ENCODE measurements around the gene MMUT.

GRCh38 chr6:49409951-49410542, 53.0 kb downstream of the MMUT start:
- TF ChIP-seq, protein P1, sequence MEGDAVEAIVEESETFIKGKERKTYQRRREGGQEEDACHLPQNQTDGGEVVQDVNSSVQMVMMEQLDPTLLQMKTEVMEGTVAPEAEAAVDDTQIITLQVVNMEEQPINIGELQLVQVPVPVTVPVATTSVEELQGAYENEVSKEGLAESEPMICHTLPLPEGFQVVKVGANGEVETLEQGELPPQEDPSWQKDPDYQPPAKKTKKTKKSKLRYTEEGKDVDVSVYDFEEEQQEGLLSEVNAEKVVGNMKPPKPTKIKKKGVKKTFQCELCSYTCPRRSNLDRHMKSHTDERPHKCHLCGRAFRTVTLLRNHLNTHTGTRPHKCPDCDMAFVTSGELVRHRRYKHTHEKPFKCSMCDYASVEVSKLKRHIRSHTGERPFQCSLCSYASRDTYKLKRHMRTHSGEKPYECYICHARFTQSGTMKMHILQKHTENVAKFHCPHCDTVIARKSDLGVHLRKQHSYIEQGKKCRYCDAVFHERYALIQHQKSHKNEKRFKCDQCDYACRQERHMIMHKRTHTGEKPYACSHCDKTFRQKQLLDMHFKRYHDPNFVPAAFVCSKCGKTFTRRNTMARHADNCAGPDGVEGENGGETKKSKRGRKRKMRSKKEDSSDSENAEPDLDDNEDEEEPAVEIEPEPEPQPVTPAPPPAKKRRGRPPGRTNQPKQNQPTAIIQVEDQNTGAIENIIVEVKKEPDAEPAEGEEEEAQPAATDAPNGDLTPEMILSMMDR (conservative IDR thresholded peaks at IDR 0.05; ENCODE audit: low read depth in 2 of 2) = peak; percentile 87 to 90
- no peak for TF ChIP-seq ZNF114 (CRISPR knock-in tag; IDR thresholded peaks at IDR 0.05)
- TF ChIP-seq EZH2 (IDR thresholded peaks at IDR 0.05; ENCODE audit: low read depth, unreplicated experiment) = no peak
- TF ChIP-seq EZH2phosphoT487 (IDR thresholded peaks at IDR 0.05; ENCODE audit: unreplicated experiment) = no peak
- no peak for TF ChIP-seq JUNB (IDR thresholded peaks at IDR 0.05; ENCODE audit: unreplicated experiment)
- TF ChIP-seq ZNF331 (CRISPR knock-in tag; IDR thresholded peaks at IDR 0.05; ENCODE audit: low read depth) = no peak
- no peak for TF ChIP-seq REST (IDR thresholded peaks at IDR 0.05; ENCODE audit: unreplicated experiment)
- no peak for TF ChIP-seq POLR2AphosphoS5 (IDR thresholded peaks at IDR 0.05; ENCODE audit: low read depth)
- TF ChIP-seq STAT1 (IDR thresholded peaks at IDR 0.05; ENCODE audit: unreplicated experiment) = no peak

Measured in GM23338 (cell line).